HepG2 (cell line): ENCODE measurements around the gene SYT17. TPM values are rescaled to one million over a fixed set of nuclear protein-coding genes. Genes with fewer than 3 reads are reported as not detected.
A peak's percentile ranks its signal among the peaks of the same experiment; 100 is the strongest.

Experiments used
- DR1 ChIP-seq: sonication (generic); formaldehyde crosslinking; IDR thresholded peaks from 2 replicates; pipeline ENCODE4 v1.8.0; 2021; ENCODE audit warnings: mild to moderate bottlenecking, missing genetic modification reagents, inconsistent platforms
- IRF2 ChIP-seq: IDR thresholded peaks from 2 replicates; pipeline ENCODE4 v1.6.1; 2018; ENCODE audit warnings: missing genetic modification reagents, missing compliant biosample characterization
- JUND ChIP-seq: sonication (generic); formaldehyde crosslinking; IDR thresholded peaks from 2 replicates; pipeline ENCODE4 v1.8.0; 2022; ENCODE audit warnings: mild to moderate bottlenecking, missing genetic modification reagents
- KAT2B ChIP-seq: fragments of 150-350 bp; IDR thresholded peaks from 2 replicates; pipeline ENCODE4 v1.6.1; 2014; ENCODE audit warnings: low read depth, low read length, borderline replicate concordance
- PRDM4 ChIP-seq: sonication (generic); formaldehyde crosslinking; IDR thresholded peaks from 2 replicates; pipeline ENCODE4 v1.9.0; 2021; ENCODE audit warnings: missing genetic modification reagents, borderline replicate concordance
- REL ChIP-seq: sonication (generic); formaldehyde crosslinking; conservative IDR thresholded peaks from 2 replicates; pipeline ENCODE4 v1.8.0; 2022; ENCODE audit warnings: mild to moderate bottlenecking, missing genetic modification reagents, moderate library complexity
- SNAPC4 ChIP-seq: sonication (generic); formaldehyde crosslinking; IDR thresholded peaks from 2 replicates; pipeline ENCODE4 v1.4.0; 2020; ENCODE audit warnings: mild to moderate bottlenecking, missing genetic modification reagents
- XRCC5 ChIP-seq: fragments of 200-400 bp; formaldehyde crosslinking; optimal IDR thresholded peaks from 2 replicates; pipeline ENCODE3; 2017; ENCODE audit warnings: mild to moderate bottlenecking, low read length
- ZNF263 ChIP-seq: sonication (generic); formaldehyde crosslinking; IDR thresholded peaks from 2 replicates; pipeline ENCODE4 v1.4.0; 2020; ENCODE audit warnings: missing genetic modification reagents
- ZNF34 ChIP-seq: sonication (generic); formaldehyde crosslinking; IDR thresholded peaks from 2 replicates; pipeline ENCODE4 v1.4.0; 2020; ENCODE audit warnings: mild to moderate bottlenecking, missing genetic modification reagents, borderline replicate concordance
- ZNF574 ChIP-seq: sonication (generic); formaldehyde crosslinking; IDR thresholded peaks from 2 replicates; pipeline ENCODE4 v1.4.0; 2020; ENCODE audit warnings: missing genetic modification reagents
- ZNF597 ChIP-seq: sonication (generic); formaldehyde crosslinking; IDR thresholded peaks from 2 replicates; pipeline ENCODE4 v1.5.0; 2020; ENCODE audit warnings: missing genetic modification reagents
- ZNF615 ChIP-seq: sonication (generic); formaldehyde crosslinking; IDR thresholded peaks from 2 replicates; pipeline ENCODE4 v1.5.0; 2020; ENCODE audit warnings: mild to moderate bottlenecking, missing genetic modification reagents, borderline replicate concordance
- ZNF652 ChIP-seq: IDR thresholded peaks from 2 replicates; pipeline ENCODE4 v1.6.1; 2016; ENCODE audit warnings: low read depth, borderline replicate concordance
- polyA plus RNA-seq, 8 experiments: library from polyadenylated mRNA; depleted of rRNA in 3 of 8; stranded (reverse) in 7 of 8; unstranded in 1 of 8; fragments of >200 nt; fragmentation: Illumina TruSeq in 4 of 8; extraction: Trizol in 4 of 8; gene quantifications; 2 replicates each; pipeline versions ENCODE4 v1.2.1 to v1.2.3, GENCODE V29; 2011 to 2016; ENCODE audit warnings: low read depth in 4 of 8, missing spikeins in 1 of 8, mixed read lengths in 1 of 8; ENCODE audit not compliant: insufficient read depth in 1 of 8
- total RNA-seq, 5 experiments: library from RNA; depleted of rRNA; stranded (reverse); fragments of >200 nt; fragmentation: Illumina TruSeq; extraction: Trizol; gene quantifications; 2 replicates each; pipeline ENCODE4 v1.2.3, GENCODE V29; 2016; ENCODE audit warnings: low read depth in 1 of 5

SYT17 gene
- total and polyA plus RNA-seq, 2 of the 13 experiments (the other 11 are each of a cell fraction or from before 2014, with no cell fraction given) = 0.44 TPM; not detected in 1

- TF ChIP-seq ZNF574 (CRISPR knock-in tag) = 0 out of 2 replicates have a peak, but pooled peaks have one; percentile 16
- TF ChIP-seq ZNF597 (CRISPR knock-in tag) = no peak
- TF ChIP-seq REL (CRISPR knock-in tag) = no peak
- TF ChIP-seq ZNF615 (CRISPR knock-in tag) = no peak
- TF ChIP-seq IRF2 = 0 out of 2 replicates have a peak, but pooled peaks have one; percentile 42
- TF ChIP-seq ZNF263 (CRISPR knock-in tag) = no peak
- no peak for TF ChIP-seq DR1 (CRISPR knock-in tag)
- peak; percentile 57 for TF ChIP-seq JUND (CRISPR knock-in tag)
- TF ChIP-seq KAT2B = no peak
- peak; percentile 87 for TF ChIP-seq XRCC5
- no peak for TF ChIP-seq ZNF652 (CRISPR knock-in tag)
- no peak for TF ChIP-seq ZNF34 (CRISPR knock-in tag)
- no peak for TF ChIP-seq SNAPC4 (CRISPR knock-in tag)
- no peak for TF ChIP-seq PRDM4 (CRISPR knock-in tag)
Measured at GRCh38 chr16:19123535-19124178, 44.4 kb upstream of the SYT17 start (continued).
